GM12878 (cell line): Measurements from ENCODE around the gene MAP3K5. TPM values are rescaled to one million over a fixed set of nuclear protein-coding genes. Genes with fewer than 3 reads are reported as not detected.

Source experiments
- DPF2 ChIP-seq: fragments of 450-650 bp; IDR thresholded peaks from 2 replicates; pipeline ENCODE4 v1.6.1; 2017; ENCODE audit warnings: mild to moderate bottlenecking
- EGR1 ChIP-seq, 2 experiments: IDR thresholded peaks; 1 replicate in 1 of 2; 2 replicates in 1 of 2; pipeline ENCODE4 v1.6.1; 2011 to 2012; ENCODE audit warnings: low read depth in 2 of 2, low read length in 2 of 2, borderline replicate concordance in 1 of 2, mild to moderate bottlenecking in 1 of 2, moderate library complexity in 1 of 2
- HDGF ChIP-seq: fragments of 450-650 bp; IDR thresholded peaks from 2 replicates; pipeline ENCODE4 v1.6.1; 2016; ENCODE audit warnings: antibody characterized with exemption
- MXI1 ChIP-seq: fragments of 150-350 bp; IDR thresholded peaks from 2 replicates; pipeline ENCODE4 v1.6.1; 2011; ENCODE audit warnings: low read depth, mild to moderate bottlenecking, inconsistent platforms, low read length, improper control_type of control experiment
- MYB ChIP-seq: fragments of 150-350 bp; IDR thresholded peaks from 2 replicates; pipeline ENCODE4 v1.6.1; 2014; ENCODE audit warnings: mild to moderate bottlenecking, low read depth, low read length, borderline replicate concordance
- NR2F1 ChIP-seq: fragments of 450-650 bp; conservative IDR thresholded peaks from 2 replicates; pipeline ENCODE4 v1.6.1; 2017; ENCODE audit warnings: mild to moderate bottlenecking
- NRF1 ChIP-seq: conservative IDR thresholded peaks from 2 replicates; pipeline ENCODE4 v1.6.1; 2011; ENCODE audit warnings: mild to moderate bottlenecking, low read depth, low read length, improper control_type of control experiment
- PAX8 ChIP-seq: fragments of 450-650 bp; IDR thresholded peaks from 2 replicates; pipeline ENCODE4 v1.6.1; 2017; ENCODE audit warnings: mild to moderate bottlenecking, moderate library complexity
- RAD51 ChIP-seq: fragments of 450-650 bp; IDR thresholded peaks from 2 replicates; pipeline ENCODE4 v1.6.1; 2016; ENCODE audit warnings: moderate library complexity, mild to moderate bottlenecking, inconsistent platforms
- RFX5 ChIP-seq: IDR thresholded peaks from 2 replicates; pipeline ENCODE4 v1.6.1; 2011; ENCODE audit warnings: low read depth, low read length, improper control_type of control experiment
- SIX5 ChIP-seq: IDR thresholded peaks from 2 replicates; pipeline ENCODE4 v1.6.1; 2011; ENCODE audit warnings: mild to moderate bottlenecking, low read depth, low read length, moderate library complexity; ENCODE audit not compliant: severe bottlenecking
- SP1 ChIP-seq: IDR thresholded peaks from one replicate; pipeline ENCODE4 v1.6.1; 2011; ENCODE audit warnings: low read depth, low read length
- SREBF1 ChIP-seq: IDR thresholded peaks from 2 replicates; pipeline ENCODE4 v1.6.1; 2012; ENCODE audit warnings: mild to moderate bottlenecking, low read length
- SUZ12 ChIP-seq: fragments of 200-600 bp; sonication (generic); IDR thresholded peaks from one replicate; pipeline ENCODE4 v1.6.1; 2018; ENCODE audit warnings: antibody characterized with exemption, mild to moderate bottlenecking; ENCODE audit not compliant: unreplicated experiment
- TCF3 ChIP-seq: IDR thresholded peaks from 2 replicates; pipeline ENCODE4 v1.6.1; 2012; ENCODE audit warnings: low read depth, mild to moderate bottlenecking, low read length, borderline replicate concordance; ENCODE audit not compliant: insufficient read depth
- ZZZ3 ChIP-seq: IDR thresholded peaks from 2 replicates; pipeline ENCODE4 v1.6.1; 2011; ENCODE audit warnings: low read depth; ENCODE audit not compliant: control insufficient read depth, insufficient read length
- polyA plus RNA-seq, 11 experiments: library from polyadenylated mRNA; depleted of rRNA in 4 of 11; unstranded in 6 of 11; stranded (reverse) in 5 of 11; fragments of >200 nt; fragmentation: Nextera tagmentation in 4 of 11; fragmentation: Illumina TruSeq in 1 of 11; extraction: Ambion mirVana in 4 of 11; extraction: Trizol in 1 of 11; gene quantifications; 1 replicate in 1 of 11; 2 replicates in 10 of 11; pipeline versions ENCODE4 v1.2.1 to v1.2.3, GENCODE V29; 2011 to 2016; ENCODE audit warnings: inconsistent platforms in 2 of 11, missing spikeins in 2 of 11, low read depth in 1 of 11
- total RNA-seq, 4 experiments: library from RNA; depleted of rRNA in 3 of 4; stranded (reverse); fragments of >200 nt in 3 of 4; fragmentation: Illumina TruSeq in 1 of 4; extraction: Trizol in 1 of 4; gene quantifications; 2 replicates each; pipeline versions ENCODE4 v1.2.1 to v1.2.3, GENCODE V29; 2013 to 2021
- TF ChIP-seq, protein P1 (sequence below): fragments of 450-650 bp; IDR thresholded peaks from 2 replicates; pipeline ENCODE4 v1.6.1; 2018; ENCODE audit warnings: mild to moderate bottlenecking, low read depth, moderate library complexity; ENCODE audit not compliant: partially characterized antibody
- TF ChIP-seq, protein P2 (sequence below): fragments of 450-650 bp; IDR thresholded peaks from 2 replicates; pipeline ENCODE4 v1.6.1; 2017; ENCODE audit warnings: mild to moderate bottlenecking, moderate library complexity
- TF ChIP-seq, protein P3 (sequence below): fragments of 450-650 bp; IDR thresholded peaks from 2 replicates; pipeline ENCODE4 v1.6.1; 2016; ENCODE audit warnings: mild to moderate bottlenecking
- TF ChIP-seq, protein P4 (sequence below): fragments of 150-350 bp; IDR thresholded peaks from 2 replicates; pipeline ENCODE4 v1.6.1; 2014; ENCODE audit warnings: mild to moderate bottlenecking, low read depth, low read length
- TF ChIP-seq, protein P5 (sequence below): IDR thresholded peaks from 2 replicates; pipeline ENCODE4 v1.6.1; 2012; ENCODE audit warnings: low read depth, low read length, improper control_type of control experiment

The MAP3K5 gene
- total and polyA plus RNA-seq, 10 of the 15 experiments (the other 5 are each of a cell fraction or from before 2014, with no cell fraction given) = 5.4 to 34.3 (median 26.4) TPM

DNA sequence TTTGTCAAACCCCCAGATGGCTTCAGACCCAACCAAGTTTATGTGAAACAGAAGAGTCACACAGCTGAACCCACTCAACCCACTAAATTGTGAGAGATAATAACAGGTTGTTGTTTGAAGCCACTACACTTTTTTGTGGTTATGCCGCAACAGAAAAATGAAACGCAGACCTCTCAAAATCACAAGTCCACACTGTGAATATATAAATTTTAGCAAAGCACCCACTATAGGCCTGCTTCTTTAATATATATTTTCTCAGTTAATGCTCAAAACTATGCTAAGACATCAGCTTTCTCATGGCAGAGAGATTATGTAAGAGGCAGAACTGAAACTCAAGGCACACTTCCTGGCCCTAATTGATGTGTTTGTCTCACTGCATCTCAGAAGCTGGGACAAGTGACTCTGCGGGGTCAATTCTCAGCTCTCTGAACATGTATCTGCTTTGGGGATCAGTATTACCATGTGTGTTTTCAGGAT is 27.7 kb downstream of the MAP3K5 start (continued):
- TF ChIP-seq ZZZ3 (no peak), TCF3 (no peak), NRF1 (no peak), RAD51 (no peak), SP1 (no peak), PAX8 (no peak), NR2F1 (peak; percentile 81), EGR1 (IDR thresholded peaks at IDR 0.05; ENCODE audit: borderline replicate concordance in 1 of 2, low read depth in 2 of 2, low read length in 2 of 2) (no peak), HDGF (no peak), SIX5 (no peak), DPF2 (peak; percentile 89), SREBF1 (no peak), MYB (no peak), SUZ12 (no peak), MXI1 (0 out of 2 replicates have a peak, but pooled peaks have one; percentile 26), RFX5 (no peak)
- TF ChIP-seq, protein P1, sequence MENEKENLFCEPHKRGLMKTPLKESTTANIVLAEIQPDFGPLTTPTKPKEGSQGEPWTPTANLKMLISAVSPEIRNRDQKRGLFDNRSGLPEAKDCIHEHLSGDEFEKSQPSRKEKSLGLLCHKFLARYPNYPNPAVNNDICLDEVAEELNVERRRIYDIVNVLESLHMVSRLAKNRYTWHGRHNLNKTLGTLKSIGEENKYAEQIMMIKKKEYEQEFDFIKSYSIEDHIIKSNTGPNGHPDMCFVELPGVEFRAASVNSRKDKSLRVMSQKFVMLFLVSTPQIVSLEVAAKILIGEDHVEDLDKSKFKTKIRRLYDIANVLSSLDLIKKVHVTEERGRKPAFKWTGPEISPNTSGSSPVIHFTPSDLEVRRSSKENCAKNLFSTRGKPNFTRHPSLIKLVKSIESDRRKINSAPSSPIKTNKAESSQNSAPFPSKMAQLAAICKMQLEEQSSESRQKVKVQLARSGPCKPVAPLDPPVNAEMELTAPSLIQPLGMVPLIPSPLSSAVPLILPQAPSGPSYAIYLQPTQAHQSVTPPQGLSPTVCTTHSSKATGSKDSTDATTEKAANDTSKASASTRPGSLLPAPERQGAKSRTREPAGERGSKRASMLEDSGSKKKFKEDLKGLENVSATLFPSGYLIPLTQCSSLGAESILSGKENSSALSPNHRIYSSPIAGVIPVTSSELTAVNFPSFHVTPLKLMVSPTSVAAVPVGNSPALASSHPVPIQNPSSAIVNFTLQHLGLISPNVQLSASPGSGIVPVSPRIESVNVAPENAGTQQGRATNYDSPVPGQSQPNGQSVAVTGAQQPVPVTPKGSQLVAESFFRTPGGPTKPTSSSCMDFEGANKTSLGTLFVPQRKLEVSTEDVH = no peak
- TF ChIP-seq, protein P2, sequence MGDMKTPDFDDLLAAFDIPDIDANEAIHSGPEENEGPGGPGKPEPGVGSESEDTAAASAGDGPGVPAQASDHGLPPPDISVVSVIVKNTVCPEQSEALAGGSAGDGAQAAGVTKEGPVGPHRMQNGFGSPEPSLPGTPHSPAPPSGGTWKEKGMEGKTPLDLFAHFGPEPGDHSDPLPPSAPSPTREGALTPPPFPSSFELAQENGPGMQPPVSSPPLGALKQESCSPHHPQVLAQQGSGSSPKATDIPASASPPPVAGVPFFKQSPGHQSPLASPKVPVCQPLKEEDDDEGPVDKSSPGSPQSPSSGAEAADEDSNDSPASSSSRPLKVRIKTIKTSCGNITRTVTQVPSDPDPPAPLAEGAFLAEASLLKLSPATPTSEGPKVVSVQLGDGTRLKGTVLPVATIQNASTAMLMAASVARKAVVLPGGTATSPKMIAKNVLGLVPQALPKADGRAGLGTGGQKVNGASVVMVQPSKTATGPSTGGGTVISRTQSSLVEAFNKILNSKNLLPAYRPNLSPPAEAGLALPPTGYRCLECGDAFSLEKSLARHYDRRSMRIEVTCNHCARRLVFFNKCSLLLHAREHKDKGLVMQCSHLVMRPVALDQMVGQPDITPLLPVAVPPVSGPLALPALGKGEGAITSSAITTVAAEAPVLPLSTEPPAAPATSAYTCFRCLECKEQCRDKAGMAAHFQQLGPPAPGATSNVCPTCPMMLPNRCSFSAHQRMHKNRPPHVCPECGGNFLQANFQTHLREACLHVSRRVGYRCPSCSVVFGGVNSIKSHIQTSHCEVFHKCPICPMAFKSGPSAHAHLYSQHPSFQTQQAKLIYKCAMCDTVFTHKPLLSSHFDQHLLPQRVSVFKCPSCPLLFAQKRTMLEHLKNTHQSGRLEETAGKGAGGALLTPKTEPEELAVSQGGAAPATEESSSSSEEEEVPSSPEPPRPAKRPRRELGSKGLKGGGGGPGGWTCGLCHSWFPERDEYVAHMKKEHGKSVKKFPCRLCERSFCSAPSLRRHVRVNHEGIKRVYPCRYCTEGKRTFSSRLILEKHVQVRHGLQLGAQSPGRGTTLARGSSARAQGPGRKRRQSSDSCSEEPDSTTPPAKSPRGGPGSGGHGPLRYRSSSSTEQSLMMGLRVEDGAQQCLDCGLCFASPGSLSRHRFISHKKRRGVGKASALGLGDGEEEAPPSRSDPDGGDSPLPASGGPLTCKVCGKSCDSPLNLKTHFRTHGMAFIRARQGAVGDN = 0 out of 2 replicates have a peak, but pooled peaks have one; percentile 28
- TF ChIP-seq, protein P3, sequence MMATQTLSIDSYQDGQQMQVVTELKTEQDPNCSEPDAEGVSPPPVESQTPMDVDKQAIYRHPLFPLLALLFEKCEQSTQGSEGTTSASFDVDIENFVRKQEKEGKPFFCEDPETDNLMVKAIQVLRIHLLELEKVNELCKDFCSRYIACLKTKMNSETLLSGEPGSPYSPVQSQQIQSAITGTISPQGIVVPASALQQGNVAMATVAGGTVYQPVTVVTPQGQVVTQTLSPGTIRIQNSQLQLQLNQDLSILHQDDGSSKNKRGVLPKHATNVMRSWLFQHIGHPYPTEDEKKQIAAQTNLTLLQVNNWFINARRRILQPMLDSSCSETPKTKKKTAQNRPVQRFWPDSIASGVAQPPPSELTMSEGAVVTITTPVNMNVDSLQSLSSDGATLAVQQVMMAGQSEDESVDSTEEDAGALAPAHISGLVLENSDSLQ = no peak; the same call in 1 of the 2 replicates
- TF ChIP-seq, protein P4, sequence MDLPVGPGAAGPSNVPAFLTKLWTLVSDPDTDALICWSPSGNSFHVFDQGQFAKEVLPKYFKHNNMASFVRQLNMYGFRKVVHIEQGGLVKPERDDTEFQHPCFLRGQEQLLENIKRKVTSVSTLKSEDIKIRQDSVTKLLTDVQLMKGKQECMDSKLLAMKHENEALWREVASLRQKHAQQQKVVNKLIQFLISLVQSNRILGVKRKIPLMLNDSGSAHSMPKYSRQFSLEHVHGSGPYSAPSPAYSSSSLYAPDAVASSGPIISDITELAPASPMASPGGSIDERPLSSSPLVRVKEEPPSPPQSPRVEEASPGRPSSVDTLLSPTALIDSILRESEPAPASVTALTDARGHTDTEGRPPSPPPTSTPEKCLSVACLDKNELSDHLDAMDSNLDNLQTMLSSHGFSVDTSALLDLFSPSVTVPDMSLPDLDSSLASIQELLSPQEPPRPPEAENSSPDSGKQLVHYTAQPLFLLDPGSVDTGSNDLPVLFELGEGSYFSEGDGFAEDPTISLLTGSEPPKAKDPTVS = no peak
- TF ChIP-seq, protein P5, sequence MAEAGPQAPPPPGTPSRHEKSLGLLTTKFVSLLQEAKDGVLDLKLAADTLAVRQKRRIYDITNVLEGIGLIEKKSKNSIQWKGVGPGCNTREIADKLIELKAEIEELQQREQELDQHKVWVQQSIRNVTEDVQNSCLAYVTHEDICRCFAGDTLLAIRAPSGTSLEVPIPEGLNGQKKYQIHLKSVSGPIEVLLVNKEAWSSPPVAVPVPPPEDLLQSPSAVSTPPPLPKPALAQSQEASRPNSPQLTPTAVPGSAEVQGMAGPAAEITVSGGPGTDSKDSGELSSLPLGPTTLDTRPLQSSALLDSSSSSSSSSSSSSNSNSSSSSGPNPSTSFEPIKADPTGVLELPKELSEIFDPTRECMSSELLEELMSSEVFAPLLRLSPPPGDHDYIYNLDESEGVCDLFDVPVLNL = no peak
